SU-DHL-6 (cell line): ENCODE measurements around the gene SEZ6.

ENCODE experiments used
- CTCF ChIP-seq: fragments of 200-600 bp; sonication (generic); IDR thresholded peaks from one replicate; pipeline ENCODE4 v1.5.1; 2017; ENCODE audit warnings: antibody characterized with exemption, mild to moderate bottlenecking, low read length, moderate library complexity; ENCODE audit not compliant: insufficient read depth, poor library complexity, severe bottlenecking
- EZH2phosphoT487 ChIP-seq: fragments of 200-600 bp; sonication (generic), shearing (Covaris generic); conservative IDR thresholded peaks from 2 replicates; pipeline ENCODE4 v1.6.1; 2018; ENCODE audit warnings: mild to moderate bottlenecking, antibody characterized with exemption, low read length, moderate library complexity, mixed read lengths

- no peak for TF ChIP-seq CTCF
- TF ChIP-seq EZH2phosphoT487 = no peak
Measured at GRCh38 chr17:29016345-29017210, 10.7 kb upstream of the SEZ6 start.
